Loucy (cell line): ENCODE data around the gene CASP12.

Source experiments
- H2AFZ ChIP-seq: fragments of 200-600 bp; sonication (generic); 2 replicates; pipeline ENCODE4 v1.6.0; 2016; ENCODE audit warnings: antibody characterized with exemption, mild to moderate bottlenecking, low read length, moderate library complexity
- H3F3A ChIP-seq: fragments of 200-600 bp; 2 replicates; pipeline ENCODE4 v1.6.0; 2016; ENCODE audit warnings: antibody characterized with exemption, low read depth, mild to moderate bottlenecking
- H3K27me3 ChIP-seq: fragments of 200-600 bp; sonication (generic); 2 replicates; pipeline ENCODE4 v1.6.1; 2014; ENCODE audit warnings: low read length, mild to moderate bottlenecking; ENCODE audit not compliant: insufficient read depth, poor library complexity, severe bottlenecking
- H3K36me3 ChIP-seq: fragments of 200-600 bp; sonication (generic); 2 replicates; pipeline ENCODE4 v1.6.1; 2016; ENCODE audit warnings: low read length; ENCODE audit not compliant: insufficient read depth
- H3K4me1 ChIP-seq: fragments of 200-600 bp; sonication (generic); 2 replicates; pipeline ENCODE4 v1.5.1; 2014; ENCODE audit warnings: low read length, mild to moderate bottlenecking; ENCODE audit not compliant: insufficient read depth, poor library complexity, severe bottlenecking
- H3K4me2 ChIP-seq: fragments of 200-600 bp; sonication (generic); 2 replicates; pipeline ENCODE4 v1.6.0; 2014; ENCODE audit warnings: antibody characterized with exemption, low read length, low read depth, mild to moderate bottlenecking; ENCODE audit not compliant: poor library complexity, severe bottlenecking
- H3K4me3 ChIP-seq: fragments of 200-600 bp; sonication (generic); 2 replicates; pipeline ENCODE4 v1.5.1; 2014; ENCODE audit warnings: low read length, mild to moderate bottlenecking, mixed read lengths; ENCODE audit not compliant: poor library complexity, severe bottlenecking
- H3K79me2 ChIP-seq: fragments of 200-600 bp; sonication (generic); 2 replicates; pipeline ENCODE4 v1.6.1; 2014; ENCODE audit warnings: low read length; ENCODE audit not compliant: insufficient read depth
- H3K9ac ChIP-seq: fragments of 200-600 bp; sonication (generic); 2 replicates; pipeline ENCODE4 v1.6.0; 2014; ENCODE audit warnings: mild to moderate bottlenecking, low read depth, low read length, moderate library complexity; ENCODE audit not compliant: poor library complexity, severe bottlenecking
- H3K9me2 ChIP-seq: fragments of 200-600 bp; sonication (generic); replicated peaks from 2 replicates; pipeline ENCODE4 v1.6.1; 2016; ENCODE audit warnings: low read depth, low read length, mixed read lengths
- H3K9me3 ChIP-seq: fragments of 200-600 bp; sonication (generic); 2 replicates; pipeline ENCODE4 v1.6.1; 2014; ENCODE audit warnings: mild to moderate bottlenecking, antibody characterized with exemption, low read length, low read depth; ENCODE audit not compliant: insufficient read depth
- H4K20me1 ChIP-seq: fragments of 200-600 bp; sonication (generic); 2 replicates; pipeline ENCODE4 v1.6.0; 2014; ENCODE audit warnings: antibody characterized with exemption, low read length, mild to moderate bottlenecking; ENCODE audit not compliant: insufficient read depth, poor library complexity, severe bottlenecking
- CTCF ChIP-seq: fragments of 200-600 bp; sonication (generic); conservative IDR thresholded peaks from 2 replicates; pipeline ENCODE4 v1.5.1; 2014; ENCODE audit warnings: mild to moderate bottlenecking, antibody characterized with exemption, low read length
- EZH2phosphoT487 ChIP-seq: fragments of 200-600 bp; IDR thresholded peaks from 2 replicates; pipeline ENCODE4 v1.6.1; 2018; ENCODE audit warnings: antibody characterized with exemption, mild to moderate bottlenecking, moderate library complexity, borderline replicate concordance

The CASP12 gene

DNA sequence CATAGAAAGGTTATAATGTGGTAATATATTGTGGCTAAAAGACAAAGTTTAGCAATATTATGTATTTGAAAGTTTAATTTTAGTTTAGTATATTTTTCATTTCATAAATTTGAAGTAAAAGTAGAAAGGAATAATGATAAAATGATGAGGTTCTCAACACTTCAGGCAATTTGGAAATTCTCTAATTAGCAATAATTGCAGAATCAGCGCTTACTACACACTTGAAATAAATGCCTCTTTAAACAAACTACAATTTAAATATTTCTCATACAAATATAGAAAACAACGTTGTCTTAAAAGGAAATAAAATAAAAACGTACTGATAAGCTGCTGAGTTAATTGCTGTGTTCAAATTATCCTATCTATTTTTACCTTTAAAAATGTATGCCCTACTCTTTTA, 25.9 kb downstream of the CASP12 start:
- H2AFZ ChIP-seq = no peak overlapping the region
- no peaks in the 10 kb centered on the region for H3K9me3 ChIP-seq
- no peaks in the 10 kb centered on the region for H3K79me2 ChIP-seq
- H3K9ac ChIP-seq = no peak overlapping the region
- no peaks in the 10 kb centered on the region for H3K4me1 ChIP-seq
- H3K36me3 ChIP-seq = no peaks in the 10 kb centered on the region
- H3K9me2 ChIP-seq = no peaks in the 10 kb centered on the region
- H3K4me2 ChIP-seq = no peak overlapping the region
- H3K4me3 ChIP-seq = no peak overlapping the region
- H3F3A ChIP-seq = no peaks in the 10 kb centered on the region
- no peaks in the 10 kb centered on the region for H3K27me3 ChIP-seq
- TF ChIP-seq CTCF (no peak), EZH2phosphoT487 (no peak)
- no peaks in the 10 kb centered on the region for H4K20me1 ChIP-seq

DNA sequence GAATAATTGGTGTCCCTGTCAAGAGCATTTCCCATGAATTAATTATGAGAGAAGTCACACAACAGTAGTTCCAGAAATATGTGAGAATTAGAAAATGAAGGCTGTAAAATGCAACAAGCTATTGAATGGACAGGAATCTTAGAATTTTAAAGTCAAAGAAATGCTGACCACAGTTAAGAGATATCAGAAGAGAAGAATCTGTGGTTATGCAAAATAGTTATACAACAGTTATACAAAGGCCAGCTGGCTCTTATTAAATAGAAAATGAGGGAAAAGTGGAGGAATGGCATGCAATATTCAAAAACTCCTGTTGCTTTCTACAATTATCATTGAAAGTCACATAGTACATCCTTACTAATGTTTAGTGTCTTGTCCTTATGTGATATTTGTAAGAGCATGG, 27.4 kb downstream of the CASP12 start:
- H3K4me2 ChIP-seq = no peak overlapping the region
- H3K27me3 ChIP-seq = no peaks in the 10 kb centered on the region
- no peak overlapping the region for H3K9ac ChIP-seq
- H3F3A ChIP-seq = no peaks in the 10 kb centered on the region
- H3K4me3 ChIP-seq = no peak overlapping the region
- H2AFZ ChIP-seq = no peak overlapping the region
- no peaks in the 10 kb centered on the region for H3K9me3 ChIP-seq
- TF ChIP-seq EZH2phosphoT487 = no peak
- no peak for TF ChIP-seq CTCF
- H3K4me1 ChIP-seq = no peaks in the 10 kb centered on the region
- no peaks in the 10 kb centered on the region for H3K9me2 ChIP-seq
- H3K36me3 ChIP-seq = no peaks in the 10 kb centered on the region
- H4K20me1 ChIP-seq = no peaks in the 10 kb centered on the region
- H3K79me2 ChIP-seq = no peaks in the 10 kb centered on the region

GRCh38 chr11:104866815-104867214, 31.4 kb downstream of the CASP12 start:
- no peaks in the 10 kb centered on the region for H3F3A ChIP-seq
- no peak overlapping the region for H3K4me3 ChIP-seq
- H3K4me1 ChIP-seq = no peaks in the 10 kb centered on the region
- no peaks in the 10 kb centered on the region for H3K9me2 ChIP-seq
- no peaks in the 10 kb centered on the region; the same call in 1 of the 2 replicates for H3K9me3 ChIP-seq
- no peaks in the 10 kb centered on the region for H4K20me1 ChIP-seq
- H3K27me3 ChIP-seq = no peaks in the 10 kb centered on the region
- TF ChIP-seq EZH2phosphoT487 = no peak
- no peak for TF ChIP-seq CTCF
- no peaks in the 10 kb centered on the region for H3K36me3 ChIP-seq
- no peak overlapping the region for H2AFZ ChIP-seq
- H3K9ac ChIP-seq = no peak overlapping the region
- no peaks in the 10 kb centered on the region for H3K79me2 ChIP-seq
- H3K4me2 ChIP-seq = no peak overlapping the region
